Activated naive CD4-positive, alpha-beta T cell treated with Interleukin-2 at 50 U/mL for 16 hours (primary cell): ENCODE measurements around the gene ADRA2C.

Experiments used
- DNase-seq: peaks from one replicate; pipeline ENCODE4 v3.0.0-alpha.2; 2020

Gene ADRA2C

GRCh38 chr4:3766036-3766784 is at the start of gene ADRA2C:
Gene ADRA2C (plus strand): TSS chr4:3766385. CDS start chr4:3766607, 222 bp downstream.
- no peak for DNase-seq

GRCh38 chr4:3716631-3717235 is 49.5 kb upstream of the ADRA2C start:
- no peak for DNase-seq

DNA sequence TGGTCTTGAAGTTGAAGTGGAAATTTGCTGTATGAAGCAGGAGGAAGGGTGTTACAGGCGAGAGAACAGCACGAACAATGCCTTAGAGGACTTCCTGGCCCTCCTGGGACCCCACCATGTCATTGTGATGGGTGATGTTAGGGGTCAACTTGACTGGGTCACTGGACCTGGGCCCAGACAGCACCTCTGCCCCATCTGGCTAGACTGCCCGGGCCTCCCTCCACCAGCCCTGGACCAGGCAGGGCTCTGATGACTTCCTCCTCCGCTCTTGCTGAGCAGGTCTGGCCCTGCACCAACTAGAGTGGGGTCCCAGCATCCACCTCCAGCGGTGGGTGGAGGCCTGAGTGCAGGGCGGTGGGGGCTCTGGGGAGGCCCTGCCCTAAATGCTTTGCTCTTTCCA is 48.9 kb upstream of the ADRA2C start:
- no peak for DNase-seq

- DNase-seq: no peak
Observed at GRCh38 chr4:3718462-3718861, 47.7 kb upstream of the ADRA2C start.

DNA sequence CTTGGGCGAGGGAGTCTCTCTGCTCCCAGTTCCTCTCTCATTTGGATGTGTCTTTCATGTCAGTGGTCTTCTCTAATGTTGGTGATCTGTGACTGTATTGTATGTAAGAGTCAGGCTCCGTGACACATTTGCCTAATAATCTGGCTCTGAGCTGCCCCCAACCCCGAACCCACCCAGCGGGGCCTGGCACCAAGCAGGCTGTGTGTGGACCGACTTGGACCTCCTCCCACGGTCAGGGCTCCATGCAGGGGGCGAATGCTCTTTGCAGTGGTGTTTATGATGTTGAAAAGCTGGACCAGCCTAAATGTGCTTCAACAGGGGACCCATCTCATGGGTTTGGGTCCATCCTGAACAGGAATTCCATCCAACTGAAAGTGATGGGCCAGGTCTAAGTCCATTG is 47.0 kb upstream of the ADRA2C start:
- DNase-seq: no peak

GRCh38 chr4:3719836-3720235 is 46.3 kb upstream of the ADRA2C start:
- no peak for DNase-seq

GRCh38 chr4:3720466-3720865 is 45.7 kb upstream of the ADRA2C start:
- no peak for DNase-seq

DNA sequence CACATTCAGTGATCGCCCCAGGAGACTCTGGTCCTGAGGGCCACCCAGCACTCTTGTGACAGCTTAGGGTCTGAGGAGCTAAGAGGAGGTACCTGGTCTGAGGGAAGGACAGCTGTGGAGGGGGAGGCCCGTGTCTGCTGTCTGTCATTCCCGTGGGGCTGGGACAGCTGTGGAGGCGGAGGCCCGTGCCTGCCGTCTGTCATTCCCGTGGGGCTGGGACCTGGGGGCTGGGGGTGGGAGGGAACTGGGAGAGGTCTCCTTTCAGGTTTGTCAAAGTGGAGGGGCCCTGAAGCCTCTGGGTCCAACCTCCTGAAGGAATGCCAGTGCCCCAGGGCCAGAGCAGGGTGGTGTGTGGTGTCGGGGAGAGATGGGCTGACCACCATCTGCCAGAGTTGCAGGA is 45.0 kb upstream of the ADRA2C start:
- no peak for DNase-seq

- DNase-seq: no peak
Observed at GRCh38 chr4:3721627-3722026, 44.6 kb upstream of the ADRA2C start.

GRCh38 chr4:3722446-3723231 is 43.5 kb upstream of the ADRA2C start:
- DNase-seq: no peak

- DNase-seq: no peak
Observed at GRCh38 chr4:3723232-3723642, 42.9 kb upstream of the ADRA2C start.

- no peak for DNase-seq
Observed at GRCh38 chr4:3724319-3725231, 41.6 kb upstream of the ADRA2C start.

DNA sequence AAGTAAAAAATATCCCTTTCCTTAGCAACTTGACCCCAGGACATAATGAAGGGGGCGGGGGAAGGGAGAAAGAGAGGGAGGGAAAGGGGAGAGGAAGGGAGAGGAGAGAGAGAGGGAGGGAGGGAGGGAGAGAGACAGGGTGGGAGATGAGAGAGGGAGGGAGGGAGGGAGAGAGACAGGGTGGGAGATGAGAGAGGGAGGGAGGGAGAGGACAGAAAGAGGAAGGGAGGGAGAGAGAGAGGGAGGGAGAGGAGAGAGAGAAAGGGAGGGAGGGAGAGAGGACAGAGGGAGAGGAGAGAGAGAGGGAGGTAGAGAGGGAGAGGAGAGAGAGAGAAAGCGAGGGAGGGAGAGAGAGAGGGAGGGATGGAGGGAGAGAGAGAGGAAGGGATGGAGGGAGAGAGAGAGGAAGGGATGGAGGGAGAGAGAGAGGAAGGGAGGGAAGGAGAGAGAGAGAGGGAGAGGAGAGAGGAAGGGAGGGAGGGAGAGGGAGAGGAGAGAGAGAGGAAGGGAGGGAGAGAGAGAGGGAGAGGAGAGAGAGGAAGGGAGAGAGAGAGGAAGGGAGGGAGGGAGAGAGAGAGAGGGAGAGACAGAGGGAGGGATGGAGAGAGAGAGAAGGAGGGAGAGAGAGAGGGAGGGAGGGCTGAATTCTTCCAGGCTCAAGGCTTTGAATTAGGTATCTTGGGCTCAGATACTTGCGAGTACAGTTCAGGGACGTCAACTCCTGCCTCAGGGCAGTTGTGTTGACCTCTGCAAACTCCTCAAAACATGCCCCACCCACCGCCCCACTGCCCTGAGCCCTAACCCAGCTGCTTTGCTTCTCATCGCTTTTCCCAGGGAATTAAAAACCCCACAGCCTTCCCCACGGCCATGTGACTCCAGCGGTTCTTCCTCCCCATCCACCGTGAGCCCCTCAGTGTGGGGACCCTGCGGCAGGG is 40.0 kb upstream of the ADRA2C start:
- DNase-seq: no peak

DNA sequence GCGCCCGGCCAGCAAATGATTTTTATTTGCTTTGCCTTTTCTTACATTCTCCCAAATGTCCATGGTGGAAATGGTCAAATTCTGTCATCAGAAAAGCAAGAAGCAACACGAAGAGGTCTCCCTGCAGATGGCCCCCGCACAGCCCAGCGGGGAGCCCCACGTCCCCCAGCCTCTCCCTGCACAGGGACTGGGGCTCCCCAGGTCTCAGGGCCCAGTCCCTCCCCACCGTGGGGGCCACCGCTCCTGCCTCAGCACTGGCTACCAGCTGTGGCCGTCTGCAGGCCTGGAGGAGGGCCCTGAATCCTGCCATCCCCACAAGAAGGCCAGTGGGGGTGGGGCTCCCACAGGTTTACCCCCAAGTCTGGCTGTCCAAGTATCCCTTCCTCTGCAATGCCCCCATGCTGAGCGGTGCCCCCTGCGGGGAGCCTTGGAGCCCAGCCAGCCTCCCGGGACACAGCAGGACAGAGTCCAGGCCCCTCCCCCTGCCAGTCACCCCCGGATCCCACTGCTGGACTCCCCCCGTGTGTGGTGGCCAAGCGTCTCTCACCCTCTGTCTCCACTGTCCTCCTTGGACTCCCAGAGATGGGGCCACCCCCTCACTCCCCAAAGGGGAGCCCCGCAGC is 38.2 kb upstream of the ADRA2C start:
- no peak for DNase-seq

- no peak for DNase-seq
Observed at GRCh38 chr4:3729188-3729881, 36.9 kb upstream of the ADRA2C start.

- DNase-seq: no peak
Observed at GRCh38 chr4:3729882-3730226, 36.3 kb upstream of the ADRA2C start.

DNA sequence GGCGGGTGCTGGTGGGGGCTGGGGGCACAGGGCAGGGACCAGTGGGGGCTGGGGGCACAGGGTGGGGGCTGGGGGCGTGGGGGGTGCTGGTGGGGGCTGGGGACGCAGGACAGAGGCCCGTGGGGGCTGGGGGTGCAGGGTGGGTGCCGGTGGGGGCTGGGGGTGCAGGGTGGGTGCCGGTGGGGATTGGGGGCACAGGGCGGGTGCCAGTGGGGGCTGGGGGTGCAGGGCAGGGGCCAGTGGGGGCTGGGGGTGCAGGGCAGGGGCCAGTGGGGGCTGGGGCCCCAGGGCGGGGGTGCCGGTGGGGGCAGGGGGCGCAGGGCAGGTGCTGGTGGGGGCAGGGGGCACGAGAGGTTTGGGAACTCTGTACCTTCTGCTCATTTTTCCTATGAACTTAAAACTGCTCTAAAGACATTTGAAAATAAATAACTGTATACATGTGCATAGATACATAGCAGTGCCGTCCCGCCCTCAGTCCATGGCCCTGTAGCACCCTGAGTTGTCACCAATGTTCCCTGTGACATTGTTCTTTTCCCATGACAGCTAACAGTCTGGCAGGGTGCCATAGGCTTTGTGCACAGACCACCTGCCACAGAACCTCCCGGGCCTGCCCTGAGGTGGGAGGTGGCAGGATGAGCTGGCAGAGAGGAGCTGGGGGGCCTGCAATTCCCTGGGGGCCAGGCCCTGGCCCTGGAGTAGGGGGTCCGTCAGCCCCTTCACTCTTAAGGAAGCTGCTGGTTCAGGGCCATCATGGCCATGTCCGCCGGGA is 35.6 kb upstream of the ADRA2C start:
- no peak for DNase-seq

- no peak for DNase-seq
Observed at GRCh38 chr4:3732076-3733028, 33.8 kb upstream of the ADRA2C start.

- DNase-seq: no peak
Observed at GRCh38 chr4:3733195-3733594, 33.0 kb upstream of the ADRA2C start.
